HEK293 (cell line): ENCODE results near the gene KRTAP10-1.

Source experiments
- CTCF ChIA-PET: fragments of 350-600 bp; formaldehyde crosslinking; extraction: SDS; loops from one replicate; lab custom pipeline; 2021; ENCODE audit warnings: antibody characterized with exemption; lab: Yijun Ruan, JAX
- POLR2A ChIA-PET: fragments of 300-600 bp; formaldehyde crosslinking; extraction: SDS; loops from one replicate; lab custom pipeline; 2020; ENCODE audit warnings: antibody characterized with exemption, inconsistent platforms; lab: Yijun Ruan, JAX
- H3K27ac ChIP-seq: fragments of 200-500 bp; sonication (Bioruptor generic); 2 replicates; pipeline ENCODE4 v1.5.1; 2014; ENCODE audit warnings: low read depth, low read length, control low read depth, inconsistent platforms; ENCODE audit errors: extremely low read depth
- H3K36me3 ChIP-seq, 2 experiments: fragments of 200-500 bp in 1 of 2; sonication (Bioruptor generic) in 1 of 2; 1 replicate in 1 of 2; 2 replicates in 1 of 2; pipeline ENCODE4 v1.5.1; 2014 to 2017; ENCODE audit warnings: inconsistent platforms in 2 of 2, low read length in 2 of 2; ENCODE audit not compliant: control insufficient read depth in 2 of 2, insufficient read depth in 1 of 2
- H3K4me1 ChIP-seq: fragments of 200-500 bp; sonication (Bioruptor generic); 2 replicates; pipeline ENCODE4 v1.5.1; 2014; ENCODE audit warnings: mild to moderate bottlenecking, low read length, inconsistent platforms; ENCODE audit not compliant: control insufficient read depth, insufficient read depth
- H3K4me3 ChIP-seq: 2 replicates; pipeline ENCODE4 v1.5.1; 2011; ENCODE audit warnings: low read depth, mild to moderate bottlenecking, control low read depth, low read length, moderate library complexity
- H3K9me3 ChIP-seq: fragments of 200-500 bp; sonication (Bioruptor generic); 2 replicates; pipeline ENCODE4 v1.5.1; 2014; ENCODE audit warnings: low read depth, low read length, inconsistent platforms; ENCODE audit not compliant: control insufficient read depth, insufficient read depth
- EGR2 ChIP-seq: fragments of 450-650 bp; formaldehyde crosslinking; IDR thresholded peaks from 2 replicates; pipeline ENCODE4 v1.5.1; 2016; ENCODE audit warnings: low read depth, missing biosample characterization, missing genetic modification characterization
- INSM2 ChIP-seq: fragments of 450-650 bp; formaldehyde crosslinking; IDR thresholded peaks from 2 replicates; pipeline ENCODE4 v1.5.1; 2016; ENCODE audit warnings: missing biosample characterization, missing genetic modification characterization
- PRDM2 ChIP-seq: fragments of 450-650 bp; formaldehyde crosslinking; IDR thresholded peaks from 2 replicates; pipeline ENCODE4 v1.5.1; 2016; ENCODE audit warnings: missing biosample characterization, missing genetic modification characterization, borderline replicate concordance
- ZBTB7A ChIP-seq: fragments of 450-650 bp; formaldehyde crosslinking; IDR thresholded peaks from 2 replicates; pipeline ENCODE4 v1.5.1; 2016; ENCODE audit warnings: low read depth, missing biosample characterization, missing genetic modification characterization
- ZFHX2 ChIP-seq: fragments of 450-650 bp; formaldehyde crosslinking; conservative IDR thresholded peaks from 2 replicates; pipeline ENCODE4 v1.5.1; 2016; ENCODE audit warnings: missing biosample characterization, missing genetic modification characterization
- ZFP3 ChIP-seq: fragments of 450-650 bp; formaldehyde crosslinking; IDR thresholded peaks from 2 replicates; pipeline ENCODE4 v1.5.1; 2016; ENCODE audit warnings: low read depth, missing biosample characterization, missing genetic modification characterization
- ZIC2 ChIP-seq: fragments of 450-650 bp; formaldehyde crosslinking; IDR thresholded peaks from 2 replicates; pipeline ENCODE4 v1.5.1; 2016; ENCODE audit warnings: missing biosample characterization, missing genetic modification characterization
- ZNF10 ChIP-seq: fragments of 450-650 bp; formaldehyde crosslinking; IDR thresholded peaks from 2 replicates; pipeline ENCODE4 v1.5.1; 2017; ENCODE audit warnings: missing biosample characterization, missing genetic modification characterization
- ZNF175 ChIP-seq: fragments of 450-650 bp; formaldehyde crosslinking; IDR thresholded peaks from 2 replicates; pipeline ENCODE4 v1.5.1; 2016; ENCODE audit warnings: missing biosample characterization, missing genetic modification characterization
- ZNF19 ChIP-seq: fragments of 450-650 bp; formaldehyde crosslinking; IDR thresholded peaks from 2 replicates; pipeline ENCODE4; 2016; ENCODE audit warnings: missing biosample characterization, missing genetic modification characterization, low read depth
- ZNF266 ChIP-seq: fragments of 450-650 bp; formaldehyde crosslinking; IDR thresholded peaks from 2 replicates; pipeline ENCODE4 v1.5.1; 2016; ENCODE audit warnings: missing biosample characterization, missing genetic modification characterization, low read depth
- ZNF354C ChIP-seq: fragments of 450-650 bp; formaldehyde crosslinking; IDR thresholded peaks from 2 replicates; pipeline ENCODE4 v1.5.1; 2016; ENCODE audit warnings: missing biosample characterization, missing genetic modification characterization, low read depth, borderline replicate concordance
- ZNF366 ChIP-seq: fragments of 450-650 bp; formaldehyde crosslinking; conservative IDR thresholded peaks from 2 replicates; pipeline ENCODE4 v1.5.1; 2016; ENCODE audit warnings: missing biosample characterization, missing genetic modification characterization
- ZNF529 ChIP-seq: fragments of 450-650 bp; formaldehyde crosslinking; IDR thresholded peaks from 2 replicates; pipeline ENCODE4 v1.5.1; 2017; ENCODE audit warnings: missing genetic modification characterization, missing biosample characterization; ENCODE audit not compliant: insufficient replicate concordance
- ZNF548 ChIP-seq: fragments of 450-650 bp; formaldehyde crosslinking; IDR thresholded peaks from 2 replicates; pipeline ENCODE4 v1.5.1; 2016; ENCODE audit warnings: missing biosample characterization, missing genetic modification characterization
- ZNF600 ChIP-seq: fragments of 450-650 bp; formaldehyde crosslinking; IDR thresholded peaks from 2 replicates; pipeline ENCODE4 v1.5.1; 2016; ENCODE audit warnings: missing biosample characterization, missing genetic modification characterization
- ZNF623 ChIP-seq: fragments of 450-650 bp; formaldehyde crosslinking; IDR thresholded peaks from 2 replicates; pipeline ENCODE4 v1.5.1; 2016; ENCODE audit warnings: missing biosample characterization, missing genetic modification characterization
- ZNF660 ChIP-seq: fragments of 450-650 bp; IDR thresholded peaks from 2 replicates; pipeline ENCODE4 v1.5.1; 2018; ENCODE audit warnings: missing biosample characterization, mild to moderate bottlenecking, missing genetic modification characterization
- ZNF664 ChIP-seq: fragments of 450-650 bp; formaldehyde crosslinking; IDR thresholded peaks from 2 replicates; pipeline ENCODE4 v1.5.1; 2016; ENCODE audit warnings: missing biosample characterization, missing genetic modification characterization
- ZNF670 ChIP-seq: fragments of 450-650 bp; formaldehyde crosslinking; IDR thresholded peaks from 2 replicates; pipeline ENCODE4 v1.5.1; 2016; ENCODE audit warnings: missing biosample characterization, missing genetic modification characterization, low read depth
- ZNF677 ChIP-seq: fragments of 450-650 bp; IDR thresholded peaks from 2 replicates; pipeline ENCODE4 v1.5.0; 2018; ENCODE audit warnings: missing biosample characterization, mild to moderate bottlenecking, missing genetic modification characterization, moderate library complexity
- ZSCAN30 ChIP-seq: fragments of 450-650 bp; IDR thresholded peaks from 2 replicates; pipeline ENCODE4 v1.5.1; 2018; ENCODE audit warnings: missing biosample characterization, mild to moderate bottlenecking, missing genetic modification characterization, moderate library complexity

KRTAP10-1 gene

GRCh38 chr21:44552681-44553080 lies 12.7 kb upstream of the KRTAP10-1 start:
- ChIA-PET CTCF (no interaction called here), POLR2A (no interaction called here)
- Histone ChIP-seq H3K4me3 (no peak overlapping the region), H3K9me3 (no peaks in the 10 kb centered on the region), H3K27ac (no peak overlapping the region), H3K36me3 (no peaks in the 10 kb centered on the region), H3K4me1 (no peaks in the 10 kb centered on the region)
- TF ChIP-seq ZNF670 (tag by site-specific recombination) (no peak), ZNF175 (tag by site-specific recombination) (no peak), ZFP3 (tag by site-specific recombination) (no peak), ZNF548 (tag by site-specific recombination) (no peak)

DNA sequence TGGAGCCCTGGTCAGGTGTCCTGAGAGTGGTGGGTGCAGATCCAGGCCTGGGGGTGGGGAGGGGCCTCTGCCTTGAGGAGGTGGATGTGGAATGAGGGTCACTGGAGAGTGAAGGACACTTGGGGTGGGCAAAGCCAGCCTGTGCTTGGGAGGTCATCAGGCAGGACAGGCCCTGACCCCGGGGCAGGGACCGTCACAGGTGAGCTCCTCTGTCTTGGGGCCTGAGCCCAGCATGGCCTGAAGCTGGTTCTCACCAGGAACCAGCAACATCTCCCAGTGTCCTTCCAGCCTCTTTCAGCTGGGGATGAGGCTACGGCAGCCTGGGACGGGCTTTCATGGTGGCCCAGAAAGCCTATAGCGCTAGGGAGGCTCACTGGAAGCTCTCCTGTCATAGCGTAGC lies 12.1 kb upstream of the KRTAP10-1 start:
- H3K27ac ChIP-seq = no peak overlapping the region
- TF ChIP-seq ZNF660 (tag by site-specific recombination) = no peak
- H3K9me3 ChIP-seq = no peaks in the 10 kb centered on the region
- ChIA-PET CTCF (no interaction called here), POLR2A (no interaction called here)
- no peak overlapping the region for H3K4me3 ChIP-seq
- H3K4me1 ChIP-seq = no peaks in the 10 kb centered on the region
- no peaks in the 10 kb centered on the region for H3K36me3 ChIP-seq

DNA sequence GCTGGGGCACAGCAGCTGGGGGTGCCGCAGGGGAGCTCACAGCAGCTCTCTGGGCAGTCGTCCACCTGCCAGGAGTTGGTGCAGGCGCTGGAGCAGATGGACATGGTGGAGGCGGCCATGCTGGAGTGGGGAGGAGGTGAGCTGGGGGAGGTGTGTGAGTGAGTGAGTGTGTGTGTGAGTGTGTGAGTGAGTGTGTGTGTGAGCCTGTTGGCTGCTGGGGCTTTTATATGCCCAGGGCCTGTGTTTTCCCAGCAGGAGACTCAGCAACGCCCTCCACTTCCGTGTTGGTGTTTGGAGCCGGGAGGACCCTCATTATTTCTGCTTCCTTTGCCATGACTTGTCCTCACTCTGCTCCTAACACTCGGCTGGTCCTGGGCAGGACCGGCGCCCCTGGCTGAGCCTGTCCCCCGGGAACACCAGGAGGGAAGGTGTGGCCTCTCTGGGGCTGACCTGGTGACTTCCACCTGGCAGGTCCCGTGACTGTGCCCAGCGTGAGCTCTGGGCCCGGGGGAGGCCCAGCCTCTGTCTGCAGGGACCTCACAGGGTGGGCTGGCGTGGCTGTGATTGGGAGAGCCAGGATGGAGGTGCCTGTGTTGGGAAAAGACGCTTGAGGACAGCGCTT lies 11.5 kb upstream of the KRTAP10-1 start, which contains the start of gene KRTAP10-2:
KRTAP10-2 (minus strand) TSS at position 166 of the 622 bp plus-strand sequence; CDS start at position 119, 47 bp downstream.
- ChIA-PET CTCF (no interaction called here), POLR2A (no interaction called here)
- Histone ChIP-seq H3K27ac (no peak within 1 kb of the TSS), H3K9me3 (no peaks in the 10 kb centered on the region), H3K36me3 (no peaks in the 10 kb centered on the region), H3K4me3 (no peak within 1 kb of the TSS), H3K4me1 (no peaks in the 10 kb centered on the region)
- TF ChIP-seq EGR2 = peak; percentile 47; the same call in 1 of the 2 replicates
- TF ChIP-seq ZNF677 = no peak
- TF ChIP-seq ZIC2 (tag by site-specific recombination) = peak; percentile 89
- TF ChIP-seq ZFHX2 = peak; percentile 48

GRCh38 chr21:44550807-44551206 lies 10.8 kb upstream of the KRTAP10-1 start:
- CTCF ChIA-PET = no interaction called here
- no peaks in the 10 kb centered on the region for H3K9me3 ChIP-seq
- H3K36me3 ChIP-seq = no peaks in the 10 kb centered on the region
- H3K4me1 ChIP-seq = no peaks in the 10 kb centered on the region
- POLR2A ChIA-PET = no interaction called here
- H3K4me3 ChIP-seq = no peak overlapping the region
- no peak overlapping the region for H3K27ac ChIP-seq
- TF ChIP-seq ZFP3 (tag by site-specific recombination) (no peak), ZNF366 (no peak), ZSCAN30 (tag by site-specific recombination) (no peak), ZNF600 (tag by site-specific recombination) (no peak), ZNF623 (tag by site-specific recombination) (no peak), ZNF19 (no peak), ZNF664 (tag by site-specific recombination) (no peak), ZNF660 (tag by site-specific recombination) (no peak), ZBTB7A (tag by site-specific recombination) (no peak), ZNF266 (tag by site-specific recombination) (no peak), PRDM2 (tag by site-specific recombination) (no peak), ZNF354C (tag by site-specific recombination) (no peak), INSM2 (tag by site-specific recombination) (no peak), ZNF529 (tag by site-specific recombination) (no peak), ZNF10 (no peak)
